ENCODE measurements around the gene NUCKS1. TPM values are rescaled to one million over a fixed set of nuclear protein-coding genes. Genes with fewer than 3 reads are reported as not detected.

Gene NUCKS1
- total RNA-seq, 1 experiment from 2014 or later, result 210 TPM

GRCh38 chr1:205743977-205744376 is 6.0 kb downstream of the NUCKS1 start:
- Histone ChIP-seq H3K4me1 (ENCODE audit: control insufficient read depth, insufficient read depth, low read length) (peaks cover 43% of the 10 kb centered on the region), H3K36me3 (ENCODE audit: control insufficient read depth, insufficient read depth, low read length) (peaks cover 4% of the 10 kb centered on the region; the same call in 1 of the 2 replicates), H3K27ac (ENCODE audit: low read length) (peak overlapping the region; percentile 18), H3K9me3 (ENCODE audit: control insufficient read depth, insufficient read depth, low read depth, low read length) (no peaks in the 10 kb centered on the region), H3K4me3 (ENCODE audit: low read depth in 2 of 2, low read length in 2 of 2) (no peak overlapping the region), H3K27me3 (ENCODE audit: control insufficient read depth, insufficient read depth, low read length) (no peaks in the 10 kb centered on the region)
- CTCF ChIA-PET, result no interaction called here
- no peak for DNase-seq (ENCODE audit: low read depth, low spot score)
- TF ChIP-seq REST (IDR thresholded peaks at IDR 0.05; ENCODE audit: insufficient read depth in 1 of 2, low read depth in 2 of 2, low read length in 1 of 2), result no peak
- no peak; the same call in 1 of the 2 replicates for TF ChIP-seq CTCF (IDR thresholded peaks at IDR 0.05)
- TF ChIP-seq TCF7L2 (IDR thresholded peaks at IDR 0.05; ENCODE audit: low read depth, low read length), result no peak
- TF ChIP-seq SIN3A (IDR thresholded peaks at IDR 0.05; ENCODE audit: borderline replicate concordance, insufficient read depth, low read depth, low read length), result no peak
- TF ChIP-seq POLR2AphosphoS5 (IDR thresholded peaks at IDR 0.05; ENCODE audit: low read depth, low read length), result no peak; the same call in 1 of the 2 replicates
- ATAC-seq, result no peak
- intact Hi-C loops (cut with micrococcal nuclease; ENCODE audit: unreplicated experiment), result no loop called here
- no TSS peak for BruUV-seq (replicated peaks)
- POLR2A ChIA-PET, result no interaction called here
- in situ Hi-C loops (cut with HindIII; ENCODE audit: low pct_unique_long_range_greater_than_20kb, low sequenced_read_pairs), result no loop called here

- no TSS peak for BruUV-seq (replicated peaks)
- H3K27me3 ChIP-seq (ENCODE audit: control insufficient read depth, insufficient read depth, low read length), result no peaks in the 10 kb centered on the region
- H3K4me1 ChIP-seq (ENCODE audit: control insufficient read depth, insufficient read depth, low read length), result peaks cover 34% of the 10 kb centered on the region
- ChIA-PET CTCF (interaction anchor here (0.6 kb wide), 1 partner anchor 30 kb away, joined by 8 read pairs; no protein-coding TSS in a partner anchor), POLR2A (interaction anchor here (0.6 kb wide), 1 partner anchor 83 kb away, joined by 3 read pairs; no protein-coding TSS in a partner anchor)
- H3K36me3 ChIP-seq (ENCODE audit: control insufficient read depth, insufficient read depth, low read length), result no peaks in the 10 kb centered on the region; the same call in 1 of the 2 replicates
- intact Hi-C loops (cut with micrococcal nuclease; ENCODE audit: unreplicated experiment), result no loop called here
- no peak overlapping the region for H3K27ac ChIP-seq (ENCODE audit: low read length)
- TF ChIP-seq SIN3A (IDR thresholded peaks at IDR 0.05; ENCODE audit: borderline replicate concordance, insufficient read depth, low read depth, low read length), result no peak
- no peak for TF ChIP-seq CTCF (IDR thresholded peaks at IDR 0.05)
- no peak for TF ChIP-seq REST (IDR thresholded peaks at IDR 0.05; ENCODE audit: insufficient read depth in 1 of 2, low read depth in 2 of 2, low read length in 1 of 2)
- TF ChIP-seq TCF7L2 (IDR thresholded peaks at IDR 0.05; ENCODE audit: low read depth, low read length), result no peak
- no peak for TF ChIP-seq POLR2AphosphoS5 (IDR thresholded peaks at IDR 0.05; ENCODE audit: low read depth, low read length)
- H3K4me3 ChIP-seq (ENCODE audit: low read depth in 2 of 2, low read length in 2 of 2), result no peak overlapping the region
- DNase-seq (ENCODE audit: low read depth, low spot score) (no peak), ATAC-seq (no peak)
- in situ Hi-C loops (cut with HindIII; ENCODE audit: low pct_unique_long_range_greater_than_20kb, low sequenced_read_pairs), result no loop called here
- H3K9me3 ChIP-seq (ENCODE audit: control insufficient read depth, insufficient read depth, low read depth, low read length), result no peaks in the 10 kb centered on the region
These were observed 8.3 kb downstream of the NUCKS1 start for GRCh38 chr1:205741681-205742080.
